Endothelial cell (in vitro differentiated cells): ENCODE measurements around the gene RTP5. TPM values are rescaled to one million over a fixed set of nuclear protein-coding genes. Genes with fewer than 3 reads are reported as not detected.

Source experiments
- DNase-seq: peaks from one replicate; pipeline ENCODE4 v3.0.0; 2021; ENCODE audit warnings: low spot score
- H3K27ac Mint-ChIP-seq: one replicate; pipeline ENCODE4 v1.8.0; 2021; ENCODE audit warnings: mixed read lengths, inconsistent platforms; ENCODE audit not compliant: unreplicated experiment
- H3K27me3 Mint-ChIP-seq: one replicate; pipeline ENCODE4 v1.8.0; 2021; ENCODE audit warnings: mild to moderate bottlenecking, moderate library complexity, mixed read lengths, inconsistent platforms; ENCODE audit not compliant: unreplicated experiment
- H3K36me3 Mint-ChIP-seq: one replicate; pipeline ENCODE4 v1.8.0; 2021; ENCODE audit warnings: mild to moderate bottlenecking, low read depth, mixed read lengths, inconsistent platforms; ENCODE audit not compliant: unreplicated experiment
- H3K4me1 Mint-ChIP-seq: one replicate; pipeline ENCODE4 v1.8.0; 2021; ENCODE audit warnings: mild to moderate bottlenecking, mixed read lengths, inconsistent platforms; ENCODE audit not compliant: unreplicated experiment
- H3K4me3 Mint-ChIP-seq: one replicate; pipeline ENCODE4 v1.8.0; 2021; ENCODE audit warnings: mild to moderate bottlenecking, mixed read lengths, inconsistent platforms; ENCODE audit not compliant: unreplicated experiment
- H3K9me3 Mint-ChIP-seq: one replicate; pipeline ENCODE4 v1.8.0; 2021; ENCODE audit warnings: mixed read lengths, inconsistent platforms; ENCODE audit not compliant: unreplicated experiment
- total RNA-seq: library from RNA; stranded (reverse); fragmentation: NEBNext Ultra II Directional; extraction: Animal tissue kit (Norgen Biotek cat#: 25700); gene quantifications from one replicate; pipeline ENCODE4 v1.2.1, GENCODE V29; 2021; ENCODE audit not compliant: unreplicated experiment
- TF ChIP-seq, protein P1 (sequence below): fragments of 200-600 bp; sonication (generic); IDR thresholded peaks from one replicate; pipeline ENCODE4 v1.5.0; 2021; ENCODE audit warnings: antibody characterized with exemption; ENCODE audit not compliant: unreplicated experiment

The RTP5 gene
- total RNA-seq, 1 donor from 2014 or later = not detected

DNA sequence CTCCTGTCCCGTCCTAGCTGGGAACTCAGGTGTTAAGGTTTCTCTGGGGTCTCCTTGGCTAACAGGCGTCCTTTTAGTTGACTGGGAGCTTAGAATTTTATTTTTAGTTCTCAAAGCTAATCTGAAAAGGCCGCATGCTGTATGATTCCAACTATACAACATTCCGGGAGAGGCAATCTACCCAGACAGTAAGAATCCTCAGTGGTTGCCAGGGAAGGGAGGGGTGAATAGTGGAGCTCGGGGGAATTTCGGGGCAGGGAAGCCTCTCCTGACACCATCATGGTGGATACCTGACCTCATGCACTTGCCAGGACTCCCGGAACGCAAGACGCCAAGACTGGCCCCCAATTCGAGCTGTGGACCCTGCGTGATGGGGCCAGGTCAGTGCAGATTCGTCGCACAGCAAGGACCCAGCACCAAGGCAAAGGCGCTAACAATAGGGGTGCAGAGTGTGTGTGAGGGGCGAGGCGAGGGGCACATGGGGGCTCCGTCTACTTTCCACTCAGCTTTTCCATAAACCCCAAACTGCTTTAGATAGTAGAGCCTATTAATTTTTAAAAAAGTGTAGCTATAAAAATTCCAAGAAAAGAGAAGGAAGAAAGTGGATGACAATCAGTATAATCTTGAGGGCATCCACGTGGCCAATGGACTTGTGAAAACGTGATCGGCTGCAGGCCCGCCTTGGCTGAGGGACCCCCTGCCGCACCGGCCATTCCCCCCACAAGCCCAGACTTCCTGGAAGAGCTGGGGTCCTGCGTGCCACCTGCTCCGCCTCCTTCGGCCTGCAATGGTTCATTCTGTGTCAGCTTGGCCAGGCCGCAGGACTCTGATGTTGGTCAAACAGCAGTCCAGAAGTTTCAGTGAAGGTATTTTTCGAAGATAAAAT is 28.1 kb upstream of the RTP5 start:
- peaks cover 18% of the 10 kb centered on the region for H3K4me1 Mint-ChIP-seq
- peaks cover 3% of the 10 kb centered on the region for H3K27me3 Mint-ChIP-seq
- no peaks in the 10 kb centered on the region for H3K36me3 Mint-ChIP-seq
- DNase-seq = no peak
- no peak overlapping the region for H3K4me3 Mint-ChIP-seq
- no peak overlapping the region for H3K27ac Mint-ChIP-seq
- TF ChIP-seq, protein P1, sequence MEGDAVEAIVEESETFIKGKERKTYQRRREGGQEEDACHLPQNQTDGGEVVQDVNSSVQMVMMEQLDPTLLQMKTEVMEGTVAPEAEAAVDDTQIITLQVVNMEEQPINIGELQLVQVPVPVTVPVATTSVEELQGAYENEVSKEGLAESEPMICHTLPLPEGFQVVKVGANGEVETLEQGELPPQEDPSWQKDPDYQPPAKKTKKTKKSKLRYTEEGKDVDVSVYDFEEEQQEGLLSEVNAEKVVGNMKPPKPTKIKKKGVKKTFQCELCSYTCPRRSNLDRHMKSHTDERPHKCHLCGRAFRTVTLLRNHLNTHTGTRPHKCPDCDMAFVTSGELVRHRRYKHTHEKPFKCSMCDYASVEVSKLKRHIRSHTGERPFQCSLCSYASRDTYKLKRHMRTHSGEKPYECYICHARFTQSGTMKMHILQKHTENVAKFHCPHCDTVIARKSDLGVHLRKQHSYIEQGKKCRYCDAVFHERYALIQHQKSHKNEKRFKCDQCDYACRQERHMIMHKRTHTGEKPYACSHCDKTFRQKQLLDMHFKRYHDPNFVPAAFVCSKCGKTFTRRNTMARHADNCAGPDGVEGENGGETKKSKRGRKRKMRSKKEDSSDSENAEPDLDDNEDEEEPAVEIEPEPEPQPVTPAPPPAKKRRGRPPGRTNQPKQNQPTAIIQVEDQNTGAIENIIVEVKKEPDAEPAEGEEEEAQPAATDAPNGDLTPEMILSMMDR = no peak
- H3K9me3 Mint-ChIP-seq = no peaks in the 10 kb centered on the region

DNA sequence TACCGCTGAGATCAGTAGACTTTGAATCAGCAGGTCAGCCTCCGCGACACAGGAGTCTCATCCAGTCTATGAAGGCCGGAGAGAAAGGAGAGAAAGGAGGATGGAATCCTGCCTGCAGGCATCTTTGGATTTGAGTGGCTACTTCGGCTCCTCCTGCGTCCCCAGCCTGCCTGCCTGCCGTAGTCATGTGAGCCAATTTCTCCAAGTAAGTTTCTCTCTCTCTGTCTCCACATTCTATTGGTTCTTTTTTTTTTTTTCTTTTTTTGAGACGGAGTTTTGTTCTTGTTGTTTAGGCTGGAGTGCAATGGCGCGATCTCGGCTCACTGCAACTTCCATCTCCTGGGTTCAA is 27.5 kb upstream of the RTP5 start:
- H3K27ac Mint-ChIP-seq = no peak overlapping the region
- H3K27me3 Mint-ChIP-seq = peaks cover 3% of the 10 kb centered on the region
- no peaks in the 10 kb centered on the region for H3K9me3 Mint-ChIP-seq
- H3K4me1 Mint-ChIP-seq = peaks cover 12% of the 10 kb centered on the region
- no peak for DNase-seq
- no peak overlapping the region for H3K4me3 Mint-ChIP-seq
- TF ChIP-seq, protein P1 = no peak
- H3K36me3 Mint-ChIP-seq = no peaks in the 10 kb centered on the region

DNA sequence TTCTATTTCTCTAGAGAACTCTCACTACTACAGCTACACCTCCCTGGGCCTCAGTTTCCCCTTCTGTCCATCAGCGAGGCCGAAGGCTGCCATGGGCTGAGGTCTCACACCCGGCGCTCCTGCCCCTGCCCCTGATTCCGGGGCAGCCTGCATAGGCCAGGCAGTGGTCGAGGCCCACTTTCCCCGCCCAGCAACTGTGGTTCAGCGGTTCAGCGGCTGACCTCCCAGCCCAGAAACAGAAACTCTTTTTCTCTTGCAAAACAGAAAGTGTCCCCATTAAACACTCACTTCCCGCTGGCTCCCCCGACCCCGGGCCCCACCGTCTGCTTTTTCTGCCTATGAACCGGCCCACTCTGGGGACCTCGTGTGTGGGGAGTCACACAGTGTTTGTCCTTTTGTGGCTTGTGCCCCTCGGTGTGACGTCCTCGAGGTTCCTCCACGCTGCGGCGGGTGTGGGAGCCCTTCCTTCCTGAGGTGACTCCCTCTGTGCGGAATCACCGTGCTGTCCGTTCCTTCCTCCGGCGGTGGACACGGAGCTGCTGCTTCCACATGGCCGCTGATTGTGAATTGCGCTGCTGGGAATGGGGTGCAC is 26.8 kb upstream of the RTP5 start:
- Mint-ChIP-seq H3K36me3 (no peaks in the 10 kb centered on the region), H3K4me3 (no peak overlapping the region), H3K9me3 (no peaks in the 10 kb centered on the region), H3K27me3 (peaks cover 3% of the 10 kb centered on the region), H3K4me1 (peaks cover 6% of the 10 kb centered on the region), H3K27ac (no peak overlapping the region)
- TF ChIP-seq, protein P1 = no peak
- DNase-seq = no peak

DNA sequence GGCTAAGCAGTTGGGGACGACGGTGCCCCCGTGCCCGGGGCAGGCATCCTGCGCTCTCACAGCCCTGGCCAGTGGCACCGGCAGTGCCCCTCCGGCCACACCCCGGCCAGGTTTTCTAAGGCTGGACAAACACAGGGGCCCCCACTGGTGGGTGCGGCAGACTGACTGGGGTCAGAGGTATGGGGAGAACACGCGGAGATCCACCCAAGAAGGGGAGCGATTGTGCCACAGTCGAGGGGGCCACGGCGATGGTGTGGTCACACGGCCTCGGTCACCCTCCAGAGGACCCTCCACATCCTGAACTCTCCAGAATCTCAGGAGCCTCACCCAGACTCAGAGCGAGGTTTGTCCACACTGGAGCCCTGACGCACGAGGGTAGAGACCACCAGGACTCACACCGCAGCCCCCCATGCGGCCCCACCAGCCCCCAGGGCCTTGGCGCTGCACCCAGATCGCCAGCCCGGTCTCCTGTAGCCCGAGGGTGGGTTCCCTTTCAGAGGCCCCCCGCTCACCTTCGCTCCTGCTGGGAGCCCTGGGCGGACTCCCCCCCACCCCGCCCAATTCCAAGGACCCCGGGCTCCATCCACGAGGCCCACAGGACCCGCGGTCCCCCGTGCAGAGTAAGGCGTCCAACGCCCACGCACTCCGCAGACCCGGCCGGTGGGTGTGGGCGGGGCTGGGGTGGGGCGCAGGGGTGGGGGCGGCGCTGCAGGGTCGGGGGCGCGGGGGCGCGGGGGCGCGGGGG is 26.0 kb upstream of the RTP5 start:
- peaks cover under 1% of the 10 kb centered on the region for H3K4me1 Mint-ChIP-seq
- no peak for DNase-seq
- H3K9me3 Mint-ChIP-seq = no peaks in the 10 kb centered on the region
- H3K36me3 Mint-ChIP-seq = no peaks in the 10 kb centered on the region
- no peak overlapping the region for H3K27ac Mint-ChIP-seq
- H3K27me3 Mint-ChIP-seq = peaks cover 3% of the 10 kb centered on the region
- H3K4me3 Mint-ChIP-seq = no peak overlapping the region
- TF ChIP-seq, protein P1 = no peak
